ENCODE results near the gene ZSWIM1. TPM values are rescaled to one million over a fixed set of nuclear protein-coding genes. Genes with fewer than 3 reads are reported as not detected.

Gene ZSWIM1
- 12.7 and 16.2 TPM in 2 replicates for total RNA-seq

GRCh38 chr20:45880988-45881788, at the start of gene ZSWIM1:
Gene ZSWIM1, plus strand, starts transcription at chr20:45881227. Its CDS starts 1,366 bp downstream, at chr20:45882593.
- TF ChIP-seq CTCF (IDR thresholded peaks at IDR 0.05; ENCODE audit: insufficient read depth, low read length, poor library complexity, severe bottlenecking) = no peak
- DNase-seq (ENCODE audit: low read depth) = peak; percentile 97
- Histone ChIP-seq H3K36me3 (ENCODE audit: control insufficient read depth, insufficient read depth, low read length) (no peaks in the 10 kb centered on the region), H3K4me3 (ENCODE audit: low read depth, low read length) (peak within 1 kb of the TSS; percentile 87), H3K27me3 (ENCODE audit: control insufficient read depth, insufficient read depth, low read length) (no peaks in the 10 kb centered on the region)

- no peak overlapping the region for H3K4me3 ChIP-seq (ENCODE audit: low read depth, low read length)
- DNase-seq (ENCODE audit: low read depth) = no peak
- TF ChIP-seq CTCF (IDR thresholded peaks at IDR 0.05; ENCODE audit: insufficient read depth, low read length, poor library complexity, severe bottlenecking) = no peak
- H3K36me3 ChIP-seq (ENCODE audit: control insufficient read depth, insufficient read depth, low read length) = no peaks in the 10 kb centered on the region
- H3K27me3 ChIP-seq (ENCODE audit: control insufficient read depth, insufficient read depth, low read length) = no peaks in the 10 kb centered on the region
Observed at GRCh38 chr20:45832619-45833018, 48.4 kb upstream of the ZSWIM1 start.

GRCh38 chr20:45833030-45833882, 47.8 kb upstream of the ZSWIM1 start, which contains the start of gene SNX21:
Gene SNX21, plus strand, starts transcription at chr20:45833799. Its CDS starts 121 bp downstream, at chr20:45833920.
- no peaks in the 10 kb centered on the region for H3K27me3 ChIP-seq (ENCODE audit: control insufficient read depth, insufficient read depth, low read length)
- no peak for TF ChIP-seq CTCF (IDR thresholded peaks at IDR 0.05; ENCODE audit: insufficient read depth, low read length, poor library complexity, severe bottlenecking)
- H3K36me3 ChIP-seq (ENCODE audit: control insufficient read depth, insufficient read depth, low read length) = no peaks in the 10 kb centered on the region
- DNase-seq (ENCODE audit: low read depth) = peak; percentile 71
- H3K4me3 ChIP-seq (ENCODE audit: low read depth, low read length) = peak within 1 kb of the TSS; percentile 54

GRCh38 chr20:45833883-45834796, 46.9 kb upstream of the ZSWIM1 start:
- no peak for DNase-seq (ENCODE audit: low read depth)
- TF ChIP-seq CTCF (IDR thresholded peaks at IDR 0.05; ENCODE audit: insufficient read depth, low read length, poor library complexity, severe bottlenecking) = no peak
- Histone ChIP-seq H3K36me3 (ENCODE audit: control insufficient read depth, insufficient read depth, low read length) (no peaks in the 10 kb centered on the region), H3K27me3 (ENCODE audit: control insufficient read depth, insufficient read depth, low read length) (no peaks in the 10 kb centered on the region), H3K4me3 (ENCODE audit: low read depth, low read length) (peak overlapping the region; percentile 54)

GRCh38 chr20:45834797-45835161, 46.2 kb upstream of the ZSWIM1 start:
- DNase-seq (ENCODE audit: low read depth) = no peak
- TF ChIP-seq CTCF (IDR thresholded peaks at IDR 0.05; ENCODE audit: insufficient read depth, low read length, poor library complexity, severe bottlenecking) = no peak
- Histone ChIP-seq H3K36me3 (ENCODE audit: control insufficient read depth, insufficient read depth, low read length) (no peaks in the 10 kb centered on the region), H3K27me3 (ENCODE audit: control insufficient read depth, insufficient read depth, low read length) (no peaks in the 10 kb centered on the region), H3K4me3 (ENCODE audit: low read depth, low read length) (no peak overlapping the region)
